ENCODE results near the gene MED13L.

The MED13L gene

GRCh38 chr12:116276652-116277466 lies 634 bp downstream of the MED13L start:
- peak; percentile 64 for DNase-seq

GRCh38 chr12:116274551-116275375 lies 2.7 kb downstream of the MED13L start:
- DNase-seq: no peak

GRCh38 chr12:116273813-116274550 lies 3.5 kb downstream of the MED13L start:
- no peak for DNase-seq

GRCh38 chr12:116267948-116268347 lies 9.5 kb downstream of the MED13L start:
- DNase-seq: no peak

GRCh38 chr12:116266631-116267349 lies 10.7 kb downstream of the MED13L start:
- peak; percentile 42 for DNase-seq

- no peak for DNase-seq
These were observed 11.3 kb downstream of the MED13L start for GRCh38 chr12:116266168-116266601.

GRCh38 chr12:116265351-116266147 lies 11.9 kb downstream of the MED13L start:
- DNase-seq: peak; percentile 81

- DNase-seq: no peak
These were observed 12.9 kb downstream of the MED13L start for GRCh38 chr12:116264525-116265070.

- DNase-seq: peak; percentile 33
These were observed 13.6 kb downstream of the MED13L start for GRCh38 chr12:116263844-116264243.

- no peak for DNase-seq
These were observed 14.1 kb downstream of the MED13L start for GRCh38 chr12:116263431-116263830.

- DNase-seq: no peak
These were observed 14.8 kb downstream of the MED13L start for GRCh38 chr12:116262741-116263140.

GRCh38 chr12:116261525-116262100 lies 15.9 kb downstream of the MED13L start:
- DNase-seq: no peak

GRCh38 chr12:116259800-116260577 lies 17.5 kb downstream of the MED13L start:
- DNase-seq: no peak

- DNase-seq: no peak
These were observed 19.7 kb downstream of the MED13L start for GRCh38 chr12:116257826-116258225.

- DNase-seq: no peak
These were observed 20.3 kb downstream of the MED13L start for GRCh38 chr12:116257215-116257614.

GRCh38 chr12:116249938-116250337 lies 27.6 kb downstream of the MED13L start:
- DNase-seq: no peak

- no peak for DNase-seq
These were observed 28.6 kb downstream of the MED13L start for GRCh38 chr12:116248930-116249329.

- no peak for DNase-seq
These were observed 29.1 kb downstream of the MED13L start for GRCh38 chr12:116248433-116248832.

GRCh38 chr12:116247377-116247776 lies 30.1 kb downstream of the MED13L start:
- DNase-seq: no peak

All from suppressor macrophage treated with lipopolysaccharide for 4 hours (primary cell).